ENCODE results near the gene TRHDE. TPM values are rescaled to one million over a fixed set of nuclear protein-coding genes. Genes with fewer than 3 reads are reported as not detected.

TRHDE gene
- total RNA-seq, 1 experiment from 2014 or later: 1.9 TPM

DNA sequence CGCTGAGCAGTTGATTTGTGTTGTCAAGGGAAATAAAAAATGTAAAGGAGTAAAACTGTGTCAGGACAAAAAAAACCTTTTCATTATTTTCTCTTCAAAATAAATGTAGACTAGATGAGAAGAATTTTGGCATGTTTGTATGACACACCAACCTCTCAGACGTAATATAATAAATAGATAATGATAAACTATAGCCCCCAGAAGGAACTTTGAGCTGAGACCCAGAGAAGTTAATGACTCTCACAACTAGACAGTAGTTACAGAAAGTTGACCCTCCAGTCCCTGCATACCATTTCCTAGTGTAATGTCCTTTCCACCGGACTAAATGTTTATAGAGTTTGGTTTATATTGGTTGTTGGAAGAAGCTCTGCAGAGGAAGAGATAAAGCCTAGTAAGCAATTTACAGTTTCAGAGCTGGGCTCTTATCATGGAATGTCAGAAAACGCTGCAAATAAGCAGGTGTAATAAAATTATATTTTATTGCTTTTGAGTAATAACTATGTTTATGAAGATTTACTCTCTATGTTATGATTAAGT, 97.3 kb downstream of the TRHDE start:
- no peak overlapping the region for H3K4me3 ChIP-seq (ENCODE audit: low read depth in 2 of 2, low read length in 2 of 2)
- H3K9me3 ChIP-seq (ENCODE audit: control insufficient read depth, insufficient read depth, low read depth, low read length): no peaks in the 10 kb centered on the region
- CTCF ChIA-PET: no interaction called here
- in situ Hi-C loops (cut with HindIII; ENCODE audit: low pct_unique_long_range_greater_than_20kb, low sequenced_read_pairs) (no loop called here), intact Hi-C loops (cut with micrococcal nuclease; ENCODE audit: unreplicated experiment) (no loop called here)
- no TSS peak for BruUV-seq (replicated peaks)
- no peaks in the 10 kb centered on the region for H3K4me1 ChIP-seq (ENCODE audit: control insufficient read depth, insufficient read depth, low read length)
- TF ChIP-seq, protein P1, sequence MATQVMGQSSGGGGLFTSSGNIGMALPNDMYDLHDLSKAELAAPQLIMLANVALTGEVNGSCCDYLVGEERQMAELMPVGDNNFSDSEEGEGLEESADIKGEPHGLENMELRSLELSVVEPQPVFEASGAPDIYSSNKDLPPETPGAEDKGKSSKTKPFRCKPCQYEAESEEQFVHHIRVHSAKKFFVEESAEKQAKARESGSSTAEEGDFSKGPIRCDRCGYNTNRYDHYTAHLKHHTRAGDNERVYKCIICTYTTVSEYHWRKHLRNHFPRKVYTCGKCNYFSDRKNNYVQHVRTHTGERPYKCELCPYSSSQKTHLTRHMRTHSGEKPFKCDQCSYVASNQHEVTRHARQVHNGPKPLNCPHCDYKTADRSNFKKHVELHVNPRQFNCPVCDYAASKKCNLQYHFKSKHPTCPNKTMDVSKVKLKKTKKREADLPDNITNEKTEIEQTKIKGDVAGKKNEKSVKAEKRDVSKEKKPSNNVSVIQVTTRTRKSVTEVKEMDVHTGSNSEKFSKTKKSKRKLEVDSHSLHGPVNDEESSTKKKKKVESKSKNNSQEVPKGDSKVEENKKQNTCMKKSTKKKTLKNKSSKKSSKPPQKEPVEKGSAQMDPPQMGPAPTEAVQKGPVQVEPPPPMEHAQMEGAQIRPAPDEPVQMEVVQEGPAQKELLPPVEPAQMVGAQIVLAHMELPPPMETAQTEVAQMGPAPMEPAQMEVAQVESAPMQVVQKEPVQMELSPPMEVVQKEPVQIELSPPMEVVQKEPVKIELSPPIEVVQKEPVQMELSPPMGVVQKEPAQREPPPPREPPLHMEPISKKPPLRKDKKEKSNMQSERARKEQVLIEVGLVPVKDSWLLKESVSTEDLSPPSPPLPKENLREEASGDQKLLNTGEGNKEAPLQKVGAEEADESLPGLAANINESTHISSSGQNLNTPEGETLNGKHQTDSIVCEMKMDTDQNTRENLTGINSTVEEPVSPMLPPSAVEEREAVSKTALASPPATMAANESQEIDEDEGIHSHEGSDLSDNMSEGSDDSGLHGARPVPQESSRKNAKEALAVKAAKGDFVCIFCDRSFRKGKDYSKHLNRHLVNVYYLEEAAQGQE (IDR thresholded peaks at IDR 0.05; ENCODE audit: insufficient read depth in 1 of 2, low read depth in 2 of 2, low read length in 1 of 2): no peak
- TF ChIP-seq SIN3A (IDR thresholded peaks at IDR 0.05; ENCODE audit: borderline replicate concordance, insufficient read depth, low read depth, low read length): no peak
- TF ChIP-seq, protein P2, sequence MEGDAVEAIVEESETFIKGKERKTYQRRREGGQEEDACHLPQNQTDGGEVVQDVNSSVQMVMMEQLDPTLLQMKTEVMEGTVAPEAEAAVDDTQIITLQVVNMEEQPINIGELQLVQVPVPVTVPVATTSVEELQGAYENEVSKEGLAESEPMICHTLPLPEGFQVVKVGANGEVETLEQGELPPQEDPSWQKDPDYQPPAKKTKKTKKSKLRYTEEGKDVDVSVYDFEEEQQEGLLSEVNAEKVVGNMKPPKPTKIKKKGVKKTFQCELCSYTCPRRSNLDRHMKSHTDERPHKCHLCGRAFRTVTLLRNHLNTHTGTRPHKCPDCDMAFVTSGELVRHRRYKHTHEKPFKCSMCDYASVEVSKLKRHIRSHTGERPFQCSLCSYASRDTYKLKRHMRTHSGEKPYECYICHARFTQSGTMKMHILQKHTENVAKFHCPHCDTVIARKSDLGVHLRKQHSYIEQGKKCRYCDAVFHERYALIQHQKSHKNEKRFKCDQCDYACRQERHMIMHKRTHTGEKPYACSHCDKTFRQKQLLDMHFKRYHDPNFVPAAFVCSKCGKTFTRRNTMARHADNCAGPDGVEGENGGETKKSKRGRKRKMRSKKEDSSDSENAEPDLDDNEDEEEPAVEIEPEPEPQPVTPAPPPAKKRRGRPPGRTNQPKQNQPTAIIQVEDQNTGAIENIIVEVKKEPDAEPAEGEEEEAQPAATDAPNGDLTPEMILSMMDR (IDR thresholded peaks at IDR 0.05): no peak
- ATAC-seq: no peak
- no peaks in the 10 kb centered on the region for H3K27me3 ChIP-seq (ENCODE audit: control insufficient read depth, insufficient read depth, low read length)
- no peak for DNase-seq (ENCODE audit: low read depth, low spot score)
- H3K36me3 ChIP-seq (ENCODE audit: control insufficient read depth, insufficient read depth, low read length): no peaks in the 10 kb centered on the region
- no peak overlapping the region for H3K27ac ChIP-seq (ENCODE audit: low read length)
- POLR2A ChIA-PET: no interaction called here

DNA sequence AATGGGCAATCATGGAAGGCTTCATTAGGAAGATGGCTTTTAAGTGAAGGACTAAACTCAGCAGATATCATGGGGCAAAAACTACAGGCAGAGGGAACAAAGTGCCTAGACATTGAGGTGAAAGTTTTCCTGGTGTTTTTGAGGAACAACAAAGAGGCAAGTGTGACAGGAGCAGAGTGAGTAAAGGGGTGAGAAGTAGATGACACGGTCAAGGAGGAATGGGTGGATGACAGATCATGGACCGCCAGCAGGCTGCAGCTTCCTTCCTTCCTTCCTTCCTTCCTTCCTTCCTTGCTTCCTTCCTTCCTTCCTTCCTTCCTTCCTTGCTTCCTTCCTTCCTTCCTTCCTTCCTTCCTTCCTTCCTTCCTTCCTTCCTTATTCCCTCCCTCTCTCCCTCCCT, 108.3 kb downstream of the TRHDE start:
- BruUV-seq (replicated peaks): no TSS peak
- DNase-seq (ENCODE audit: low read depth, low spot score) (no peak), ATAC-seq (no peak)
- in situ Hi-C loops (cut with HindIII; ENCODE audit: low pct_unique_long_range_greater_than_20kb, low sequenced_read_pairs) (no loop called here), intact Hi-C loops (cut with micrococcal nuclease; ENCODE audit: unreplicated experiment) (no loop called here)
- H3K4me3 ChIP-seq (ENCODE audit: low read depth in 2 of 2, low read length in 2 of 2): no peak overlapping the region
- H3K9me3 ChIP-seq (ENCODE audit: control insufficient read depth, insufficient read depth, low read depth, low read length): no peaks in the 10 kb centered on the region
- POLR2A ChIA-PET: no interaction called here
- no peaks in the 10 kb centered on the region for H3K4me1 ChIP-seq (ENCODE audit: control insufficient read depth, insufficient read depth, low read length)
- no peak overlapping the region for H3K27ac ChIP-seq (ENCODE audit: low read length)
- CTCF ChIA-PET: no interaction called here
- no peaks in the 10 kb centered on the region for H3K36me3 ChIP-seq (ENCODE audit: control insufficient read depth, insufficient read depth, low read length)
- TF ChIP-seq, protein P2 (IDR thresholded peaks at IDR 0.05): no peak
- H3K27me3 ChIP-seq (ENCODE audit: control insufficient read depth, insufficient read depth, low read length): no peaks in the 10 kb centered on the region

DNA sequence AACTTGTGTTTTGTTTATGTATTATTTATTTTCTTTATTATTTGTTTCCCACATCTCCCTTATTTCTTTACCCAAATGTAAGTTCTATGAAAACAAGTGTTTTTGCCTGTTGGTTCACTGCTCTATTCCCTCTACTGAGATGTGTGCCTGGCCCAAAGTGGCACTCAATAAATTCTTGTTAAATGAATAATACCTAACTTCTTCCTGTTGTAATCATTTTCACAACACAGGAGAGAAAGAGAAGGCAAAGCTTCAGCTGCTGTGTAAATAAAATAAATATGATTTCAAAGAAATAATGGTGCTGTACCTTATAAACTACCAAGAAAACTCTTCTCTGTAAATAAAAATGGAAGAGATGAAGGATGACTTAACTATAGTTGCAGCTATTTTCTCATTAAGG, 116.2 kb downstream of the TRHDE start:
- Histone ChIP-seq H3K27ac (ENCODE audit: low read length) (no peak overlapping the region), H3K9me3 (ENCODE audit: control insufficient read depth, insufficient read depth, low read depth, low read length) (no peaks in the 10 kb centered on the region), H3K36me3 (ENCODE audit: control insufficient read depth, insufficient read depth, low read length) (no peaks in the 10 kb centered on the region), H3K4me1 (ENCODE audit: control insufficient read depth, insufficient read depth, low read length) (no peaks in the 10 kb centered on the region), H3K27me3 (ENCODE audit: control insufficient read depth, insufficient read depth, low read length) (no peaks in the 10 kb centered on the region), H3K4me3 (ENCODE audit: low read depth in 2 of 2, low read length in 2 of 2) (no peak overlapping the region)
- intact Hi-C loops (cut with micrococcal nuclease; ENCODE audit: unreplicated experiment): no loop called here
- no TSS peak for BruUV-seq (replicated peaks)
- DNase-seq (ENCODE audit: low read depth, low spot score): no peak
- POLR2A ChIA-PET: no interaction called here
- in situ Hi-C loops (cut with HindIII; ENCODE audit: low pct_unique_long_range_greater_than_20kb, low sequenced_read_pairs): no loop called here
- ATAC-seq: no peak
- TF ChIP-seq TCF7L2 (IDR thresholded peaks at IDR 0.05; ENCODE audit: low read depth, low read length) (no peak), SIN3A (IDR thresholded peaks at IDR 0.05; ENCODE audit: borderline replicate concordance, insufficient read depth, low read depth, low read length) (no peak), POLR2AphosphoS5 (IDR thresholded peaks at IDR 0.05; ENCODE audit: low read depth, low read length) (no peak)
- TF ChIP-seq, protein P2 (IDR thresholded peaks at IDR 0.05): no peak
- TF ChIP-seq, protein P1 (IDR thresholded peaks at IDR 0.05; ENCODE audit: insufficient read depth in 1 of 2, low read depth in 2 of 2, low read length in 1 of 2): no peak
- CTCF ChIA-PET: interaction anchor here (0.7 kb wide), 1 partner anchor 50 kb away, joined by 3 read pairs; no protein-coding TSS in a partner anchor

Measured in Panc1 (cell line).